Measurements from ENCODE around the gene BID. TPM values are rescaled to one million over a fixed set of nuclear protein-coding genes. Genes with fewer than 3 reads are reported as not detected.

Gene BID
- total RNA-seq, 1 experiment from 2014 or later, result 23.2 TPM

- WGBS (ENCODE audit: extremely low coverage, insufficient read length, low lambda C conversion rate), result no CpG with 5 or more reads among the region's 21 CpGs
- H3K4ac ChIP-seq (ENCODE audit: low read depth, low read length), result no peak overlapping the region
- H4K91ac ChIP-seq (ENCODE audit: insufficient read length, low read depth, low read length), result no peak overlapping the region
- H3K27me3 ChIP-seq (ENCODE audit: insufficient read depth, low read length), result no peaks in the 10 kb centered on the region
- no peak for TF ChIP-seq CTCF (conservative IDR thresholded peaks at IDR 0.05)
- H3K9ac ChIP-seq (ENCODE audit: extremely low read depth, insufficient read length, low read length), result no peak overlapping the region
- H2BK12ac ChIP-seq (ENCODE audit: insufficient read length, low read depth, low read length), result no peak overlapping the region
- Mint-ChIP-seq H3K27ac (no peak overlapping the region; a peak in 1 of 7 replicates), H3K4me1 (peaks cover 11% of the 10 kb centered on the region in 2 experiments), H3K27me3 (ENCODE audit: low read depth) (no peaks in the 10 kb centered on the region), H3K9me3 (no peaks in the 10 kb centered on the region), H3K4me3 (no peak overlapping the region), H3K36me3 (ENCODE audit: insufficient read depth in 1 of 3, low read depth in 3 of 3) (peaks cover 0 to 4% (median 0%) of the 10 kb centered on the region in 3 experiments; a peak in 4 of 7 replicates)
- no peaks in the 10 kb centered on the region for H4K20me1 ChIP-seq (ENCODE audit: control insufficient read depth, insufficient read depth, insufficient read length)
- H2BK15ac ChIP-seq (ENCODE audit: low read depth, low read length), result no peak overlapping the region
- H2BK5ac ChIP-seq (ENCODE audit: insufficient read length, low read length), result no peak overlapping the region
- no peak overlapping the region for H2BK20ac ChIP-seq (ENCODE audit: low read depth, low read length, poor library complexity, severe bottlenecking)
- H2BK120ac ChIP-seq (ENCODE audit: low read depth, low read length, poor library complexity, severe bottlenecking), result no peak overlapping the region
- no peak overlapping the region for H3K18ac ChIP-seq (ENCODE audit: insufficient read length, low read depth, low read length)
- H4K8ac ChIP-seq (replicated peaks; ENCODE audit: insufficient read length, low read depth, low read length), result no peak overlapping the region
- H2AFZ ChIP-seq (ENCODE audit: low read length), result no peak overlapping the region
- no peak overlapping the region for H2AK5ac ChIP-seq (ENCODE audit: insufficient read length, low read length)
- no peak overlapping the region for H3K4me2 ChIP-seq (ENCODE audit: insufficient read depth, insufficient read length, low read length)
- no peaks in the 10 kb centered on the region for H3K9me3 ChIP-seq (ENCODE audit: control insufficient read depth, low read depth, low read length)
- no peak overlapping the region for H4K5ac ChIP-seq (ENCODE audit: insufficient read length, low read depth, low read length)
- H3K56ac ChIP-seq (ENCODE audit: insufficient read length, low read depth, low read length), result no peak overlapping the region
- H3K23ac ChIP-seq (ENCODE audit: insufficient read length, low read depth, low read length), result no peak overlapping the region
- no peaks in the 10 kb centered on the region for H3K79me2 ChIP-seq (ENCODE audit: insufficient read depth, low read length)
- no peak overlapping the region for H3K14ac ChIP-seq (ENCODE audit: insufficient read depth, low read length)
- no peaks in the 10 kb centered on the region for H3K79me1 ChIP-seq (ENCODE audit: insufficient read depth, low read depth, low read length, poor library complexity, severe bottlenecking)
- no peak overlapping the region for H3K27ac ChIP-seq (ENCODE audit: insufficient read length, low read depth, low read length)
- no peak overlapping the region for H3T11ph ChIP-seq (ENCODE audit: low read length)
- no peaks in the 10 kb centered on the region for H3K4me1 ChIP-seq (ENCODE audit: insufficient read depth, low read length)
- H3K23me2 ChIP-seq (ENCODE audit: insufficient read length, low read depth, low read length, poor library complexity, severe bottlenecking), result no peaks in the 10 kb centered on the region
- DNase-seq, result no peak
These were observed 16.9 kb upstream of the BID start for GRCh38 chr22:17791196-17791595.

All from H9 (cell line).